ENCODE data around the gene DCTN1. TPM values are rescaled to one million over a fixed set of nuclear protein-coding genes. Genes with fewer than 3 reads are reported as not detected.

Gene DCTN1
- total and polyA plus RNA-seq, 2 donors (not counting 1 experiment from before 2014, with no cell fraction given), result 46.7 to 143 TPM

GRCh38 chr2:74314107-74314506 is 66.0 kb downstream of the DCTN1 start:
- Histone ChIP-seq H4K20me1 (ENCODE audit: control insufficient read depth, insufficient read depth, low read length, poor library complexity, severe bottlenecking) (no peaks in the 10 kb centered on the region), H3K4me3 (ENCODE audit: control extremely low read depth in 1 of 5, extremely low read depth in 1 of 5, insufficient read depth in 1 of 5, low read depth in 2 of 5, low read length in 4 of 5) (no peak overlapping the region), H3K4me1 (ENCODE audit: control insufficient read depth in 2 of 2, insufficient read depth in 2 of 2, low read length in 2 of 2) (no peaks in the 10 kb centered on the region), H3K9ac (ENCODE audit: low read length) (no peak overlapping the region), H3K27me3 (replicated peaks in 1 of 4; ENCODE audit: control extremely low read depth in 1 of 4, control insufficient read depth in 3 of 4, insufficient read depth in 4 of 4, low read length in 3 of 4) (no peaks in the 10 kb centered on the region), H2AFZ (ENCODE audit: insufficient read depth, low read depth, low read length, poor library complexity, severe bottlenecking) (no peak overlapping the region), H3K27ac (ENCODE audit: low read length in 2 of 2) (no peak overlapping the region), H3K4me2 (replicated peaks; ENCODE audit: low read depth, low read length, poor library complexity, severe bottlenecking) (no peak overlapping the region), H3K36me3 (replicated peaks in 1 of 2; ENCODE audit: control extremely low read depth in 1 of 2, control insufficient read depth in 1 of 2, extremely low read depth in 1 of 2, insufficient read depth in 2 of 2, low read length in 1 of 2) (no peaks in the 10 kb centered on the region), H3K9me3 (ENCODE audit: control extremely low read depth in 1 of 3, control insufficient read depth in 2 of 3, insufficient read depth in 1 of 3, low read length in 2 of 3) (peaks cover 0 to 2% (median 0%) of the 10 kb centered on the region in 3 donors), H3K79me2 (ENCODE audit: control insufficient read depth, insufficient read depth, low read length) (no peaks in the 10 kb centered on the region)
- TF ChIP-seq CTCF (IDR thresholded peaks at IDR 0.05) (no peak), EZH2 (IDR thresholded peaks at IDR 0.05; ENCODE audit: borderline replicate concordance, insufficient read depth, low read depth, low read length, poor library complexity, severe bottlenecking) (no peak)
- intact Hi-C loops (cut with micrococcal nuclease), result no loop called here
- ChIA-PET CTCF (no interaction called here), POLR2A (no interaction called here)
- no peak for ATAC-seq (ENCODE audit: low read depth)
- WGBS (ENCODE audit: insufficient coverage), result 98% methylated on average over 5 of the region's 5 CpGs
- Mint-ChIP-seq H3K4me3 (no peak overlapping the region), H3K27me3 (no peaks in the 10 kb centered on the region), H3K9me3 (ENCODE audit: insufficient read depth) (no peaks in the 10 kb centered on the region), H3K4me1 (no peaks in the 10 kb centered on the region), H3K27ac (no peak overlapping the region)
- DNase-seq, result no peak

GRCh38 chr2:74313497-74313896 is 66.6 kb downstream of the DCTN1 start:
- Histone ChIP-seq H3K36me3 (replicated peaks in 1 of 2; ENCODE audit: control extremely low read depth in 1 of 2, control insufficient read depth in 1 of 2, extremely low read depth in 1 of 2, insufficient read depth in 2 of 2, low read length in 1 of 2) (no peaks in the 10 kb centered on the region), H3K4me2 (replicated peaks; ENCODE audit: low read depth, low read length, poor library complexity, severe bottlenecking) (no peak overlapping the region), H3K27ac (ENCODE audit: low read length in 2 of 2) (no peak overlapping the region), H3K79me2 (ENCODE audit: control insufficient read depth, insufficient read depth, low read length) (no peaks in the 10 kb centered on the region), H3K27me3 (replicated peaks in 1 of 4; ENCODE audit: control extremely low read depth in 1 of 4, control insufficient read depth in 3 of 4, insufficient read depth in 4 of 4, low read length in 3 of 4) (no peaks in the 10 kb centered on the region), H3K4me1 (ENCODE audit: control insufficient read depth in 2 of 2, insufficient read depth in 2 of 2, low read length in 2 of 2) (no peaks in the 10 kb centered on the region), H3K4me3 (ENCODE audit: control extremely low read depth in 1 of 5, extremely low read depth in 1 of 5, insufficient read depth in 1 of 5, low read depth in 2 of 5, low read length in 4 of 5) (no peak overlapping the region), H3K9ac (ENCODE audit: low read length) (no peak overlapping the region), H3K9me3 (ENCODE audit: control extremely low read depth in 1 of 3, control insufficient read depth in 2 of 3, insufficient read depth in 1 of 3, low read length in 2 of 3) (peaks cover 0 to 2% (median 0%) of the 10 kb centered on the region in 3 donors), H4K20me1 (ENCODE audit: control insufficient read depth, insufficient read depth, low read length, poor library complexity, severe bottlenecking) (no peaks in the 10 kb centered on the region), H2AFZ (ENCODE audit: insufficient read depth, low read depth, low read length, poor library complexity, severe bottlenecking) (no peak overlapping the region)
- Mint-ChIP-seq H3K27ac (no peak overlapping the region), H3K27me3 (no peaks in the 10 kb centered on the region), H3K4me3 (no peak overlapping the region), H3K4me1 (no peaks in the 10 kb centered on the region), H3K9me3 (ENCODE audit: insufficient read depth) (no peaks in the 10 kb centered on the region)
- POLR2A ChIA-PET, result no interaction called here
- DNase-seq, result no peak
- WGBS (ENCODE audit: insufficient coverage), result no CpG with 5 or more reads among the region's 2 CpGs
- intact Hi-C loops (cut with micrococcal nuclease), result no loop called here
- TF ChIP-seq CTCF (IDR thresholded peaks at IDR 0.05), result no peak
- TF ChIP-seq EZH2 (IDR thresholded peaks at IDR 0.05; ENCODE audit: borderline replicate concordance, insufficient read depth, low read depth, low read length, poor library complexity, severe bottlenecking), result no peak
- CTCF ChIA-PET, result no interaction called here
- ATAC-seq (ENCODE audit: low read depth), result no peak

All from B cell (primary cell).